Heart left ventricle (tissue), 13 donors: ENCODE measurements around the gene PKNOX2.

Experiments used
- CTCF ChIP-seq, 12 donors: fragments of 200-600 bp; sonication (generic) in 4 of 12; IDR thresholded peaks; one replicate each; pipeline versions ENCODE4 v1.5.0 to v1.8.0; 2018 to 2022; ENCODE audit warnings: antibody characterized with exemption in 12 of 12, mild to moderate bottlenecking in 5 of 12
- POLR2A ChIP-seq, 2 donors: fragments of 450-650 bp; IDR thresholded peaks; one replicate each; pipeline ENCODE4 v1.6.1; 2017; ENCODE audit warnings: antibody characterized with exemption in 2 of 2, mild to moderate bottlenecking in 2 of 2, moderate library complexity in 2 of 2
- donor health status: ischemic (EF 13 %, LVEDD 7.1; RV severe dilation, severe dysfunction).
- donor health status: DM: no; HTN: yes; CAD: no.
- donor health status: DM: no; HTN: no; CAD: no.
- donor health status: ischemic (EF 25% LVEDD 6.9; RV normal size, moderate dysfunction).
- donor health status: ischemic (EF 25% LVEDD 5.7; RV mildly dilated, moderate dysfunction).
- donor health status: ischemic (EF 35%, LVEDD 5.7; RV mildly dilated, moderate dysfunction).
- donor health status: nonischemic (EF 11% LVEDD 7.7; RV severe dilation, severe dysfunction).
- donor health status: DM: yes; HTN: yes; CAD: no.
- donor health status: PGD.
- donor health status: ischemic (EF 29% LVEDD 5.4; RV normal size, mild dysfunction).
- donor health status: nonischemic (EF 23%, LVEDD 6.1; RV moderate dilation, normal function).

- no peak for TF ChIP-seq CTCF (IDR thresholded peaks at IDR 0.05)
- no peak for TF ChIP-seq POLR2A (IDR thresholded peaks at IDR 0.05)
Observed at GRCh38 chr11:125244166-125244565, 79.6 kb downstream of the PKNOX2 start.
